Stimulated activated CD4-positive, alpha-beta T cell treated with anti-CD3 and anti-CD28 coated beads, Interleukin-4, amount 100 ng/mL, for 48 hours (primary cell): ENCODE data around the gene ABCC10.

Source experiments
- DNase-seq, 2 donors: peaks; one replicate each; pipeline ENCODE4 v3.0.0-alpha.2; 2020; ENCODE audit warnings: low read depth in 2 of 2

ABCC10 gene

GRCh38 chr6:43468748-43469681 is 41.7 kb downstream of the ABCC10 start:
- DNase-seq, result no peak

GRCh38 chr6:43469947-43470346 is 42.6 kb downstream of the ABCC10 start:
- DNase-seq, result no peak

- no peak for DNase-seq
Observed at GRCh38 chr6:43471399-43471798, 44.1 kb downstream of the ABCC10 start.

- DNase-seq, result no peak
Observed at GRCh38 chr6:43472515-43472914, 45.2 kb downstream of the ABCC10 start.

- no peak for DNase-seq
Observed at GRCh38 chr6:43475516-43475915, 48.2 kb downstream of the ABCC10 start.

GRCh38 chr6:43476746-43477145 is 49.4 kb downstream of the ABCC10 start:
- DNase-seq, result no peak

- DNase-seq, result peak; percentile 98 to 99
Observed at GRCh38 chr6:43477235-43478007, 50.1 kb downstream of the ABCC10 start, which contains the start of gene TJAP1. Gene TJAP1, plus strand, starts transcription at chr6:43477570. Its CDS starts 21,432 bp downstream, at chr6:43499002.

GRCh38 chr6:43478008-43478372 is 50.6 kb downstream of the ABCC10 start:
- no peak for DNase-seq

GRCh38 chr6:43481075-43481474 is 53.7 kb downstream of the ABCC10 start:
- no peak for DNase-seq

GRCh38 chr6:43481591-43482236 is 54.4 kb downstream of the ABCC10 start:
- no peak for DNase-seq

GRCh38 chr6:43488667-43489276 is 61.4 kb downstream of the ABCC10 start:
- no peak for DNase-seq

- no peak for DNase-seq
Observed at GRCh38 chr6:43489277-43490072, 62.1 kb downstream of the ABCC10 start.

- no peak for DNase-seq
Observed at GRCh38 chr6:43490523-43490939, 63.2 kb downstream of the ABCC10 start.

- no peak for DNase-seq
Observed at GRCh38 chr6:43491750-43492661, 64.7 kb downstream of the ABCC10 start.

GRCh38 chr6:43492673-43493072 is 65.3 kb downstream of the ABCC10 start:
- no peak for DNase-seq

GRCh38 chr6:43493230-43493629 is 65.9 kb downstream of the ABCC10 start:
- no peak for DNase-seq

- DNase-seq, result no peak
Observed at GRCh38 chr6:43493833-43494232, 66.5 kb downstream of the ABCC10 start.

- DNase-seq, result no peak
Observed at GRCh38 chr6:43494321-43494720, 67.0 kb downstream of the ABCC10 start.

GRCh38 chr6:43494766-43495165 is 67.4 kb downstream of the ABCC10 start:
- no peak for DNase-seq

GRCh38 chr6:43495409-43495941 is 68.1 kb downstream of the ABCC10 start:
- no peak for DNase-seq
